Activated CD8-positive, alpha-beta memory T cell treated with anti-CD3 and anti-CD28 coated beads for 48 hours (primary cell): ENCODE results near the gene PEPD.
"Not testable (repeated sequence)": the region's sequence is repeated elsewhere in the genome, so short reads cannot be mapped to it uniquely, and the experiment has no call there.

Experiments
- DNase-seq, 3 experiments: peaks; one replicate each; pipeline ENCODE4 v3.0.0-alpha.2; 2020; ENCODE audit warnings: low read depth in 2 of 3, low spot score in 2 of 3

Gene PEPD

GRCh38 chr19:33499671-33500506 lies 21.7 kb downstream of the PEPD start:
- no peak for DNase-seq

GRCh38 chr19:33499248-33499647 lies 22.3 kb downstream of the PEPD start:
- DNase-seq, result no peak

GRCh38 chr19:33498391-33499000 lies 23.1 kb downstream of the PEPD start:
- no peak for DNase-seq

GRCh38 chr19:33497778-33498175 lies 23.8 kb downstream of the PEPD start:
- no peak for DNase-seq

- no peak for DNase-seq
Observed at GRCh38 chr19:33497131-33497777, 24.3 kb downstream of the PEPD start.

- DNase-seq, result no peak
Observed at GRCh38 chr19:33496038-33496895, 25.3 kb downstream of the PEPD start.

- no peak for DNase-seq
Observed at GRCh38 chr19:33493401-33494275, 28.0 kb downstream of the PEPD start.

- DNase-seq, result no peak
Observed at GRCh38 chr19:33492951-33493350, 28.6 kb downstream of the PEPD start.

GRCh38 chr19:33492090-33492489 lies 29.5 kb downstream of the PEPD start:
- no peak for DNase-seq

GRCh38 chr19:33490596-33490995 lies 31.0 kb downstream of the PEPD start:
- not testable (repeated sequence) for DNase-seq

GRCh38 chr19:33490041-33490451 lies 31.5 kb downstream of the PEPD start:
- DNase-seq, result no peak

GRCh38 chr19:33488826-33489225 lies 32.8 kb downstream of the PEPD start:
- DNase-seq, result no peak

- DNase-seq, result no peak
Observed at GRCh38 chr19:33487901-33488800, 33.4 kb downstream of the PEPD start.

- no peak for DNase-seq
Observed at GRCh38 chr19:33486936-33487811, 34.4 kb downstream of the PEPD start.

GRCh38 chr19:33486407-33486806 lies 35.2 kb downstream of the PEPD start:
- no peak for DNase-seq

- DNase-seq, result no peak
Observed at GRCh38 chr19:33484226-33484774, 37.3 kb downstream of the PEPD start.

- no peak for DNase-seq
Observed at GRCh38 chr19:33482476-33482875, 39.1 kb downstream of the PEPD start.

GRCh38 chr19:33481863-33482262 lies 39.7 kb downstream of the PEPD start:
- DNase-seq, result no peak
